ENCODE data around the gene DTNB.

- TF ChIP-seq, protein P1, sequence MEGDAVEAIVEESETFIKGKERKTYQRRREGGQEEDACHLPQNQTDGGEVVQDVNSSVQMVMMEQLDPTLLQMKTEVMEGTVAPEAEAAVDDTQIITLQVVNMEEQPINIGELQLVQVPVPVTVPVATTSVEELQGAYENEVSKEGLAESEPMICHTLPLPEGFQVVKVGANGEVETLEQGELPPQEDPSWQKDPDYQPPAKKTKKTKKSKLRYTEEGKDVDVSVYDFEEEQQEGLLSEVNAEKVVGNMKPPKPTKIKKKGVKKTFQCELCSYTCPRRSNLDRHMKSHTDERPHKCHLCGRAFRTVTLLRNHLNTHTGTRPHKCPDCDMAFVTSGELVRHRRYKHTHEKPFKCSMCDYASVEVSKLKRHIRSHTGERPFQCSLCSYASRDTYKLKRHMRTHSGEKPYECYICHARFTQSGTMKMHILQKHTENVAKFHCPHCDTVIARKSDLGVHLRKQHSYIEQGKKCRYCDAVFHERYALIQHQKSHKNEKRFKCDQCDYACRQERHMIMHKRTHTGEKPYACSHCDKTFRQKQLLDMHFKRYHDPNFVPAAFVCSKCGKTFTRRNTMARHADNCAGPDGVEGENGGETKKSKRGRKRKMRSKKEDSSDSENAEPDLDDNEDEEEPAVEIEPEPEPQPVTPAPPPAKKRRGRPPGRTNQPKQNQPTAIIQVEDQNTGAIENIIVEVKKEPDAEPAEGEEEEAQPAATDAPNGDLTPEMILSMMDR (IDR thresholded peaks at IDR 0.05; ENCODE audit: poor library complexity), result no peak
- no peak for TF ChIP-seq EZH2 (IDR thresholded peaks at IDR 0.05; ENCODE audit: borderline replicate concordance)
These were observed at the start of gene DTNB for GRCh38 chr2:25673300-25674076.
